ENCODE data around the gene GAGE1.

The GAGE1 gene

DNA sequence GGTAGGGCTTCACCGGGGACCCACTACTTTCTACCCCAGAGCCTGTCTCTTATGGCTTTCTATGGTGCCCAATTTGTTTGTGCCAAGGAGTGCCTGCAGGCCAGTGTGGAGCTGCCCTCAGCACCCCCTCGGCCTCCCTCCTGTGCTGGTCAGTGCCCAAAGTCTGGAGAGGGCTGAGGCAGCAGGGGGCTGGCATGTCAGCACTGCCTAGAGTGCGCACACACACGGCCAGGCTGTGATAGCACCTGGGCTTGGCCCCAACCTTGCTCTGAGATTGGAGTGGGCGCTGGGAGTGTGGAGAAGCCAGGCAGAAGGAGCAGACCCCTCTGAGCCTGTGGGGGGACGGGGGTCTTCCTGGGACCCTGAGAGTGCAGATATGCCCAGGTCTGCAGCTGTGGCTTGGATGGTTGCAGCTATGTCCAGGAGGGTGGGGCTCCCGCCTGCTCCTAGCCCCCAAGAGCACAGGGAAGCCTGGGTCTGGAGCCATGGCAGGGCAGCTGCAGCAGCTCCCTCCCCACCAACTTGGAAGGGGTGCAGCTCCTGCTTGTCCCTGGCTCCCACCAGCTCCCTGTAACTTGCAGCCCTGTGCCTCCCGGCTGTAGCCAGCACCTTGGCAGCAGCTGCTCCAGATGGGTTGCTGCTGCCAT is 46.3 kb downstream of the GAGE1 start:
- no peak for TF ChIP-seq TAF1 (IDR thresholded peaks at IDR 0.05; ENCODE audit: borderline replicate concordance, low read depth, low read length)
- no peak for TF ChIP-seq POLR2AphosphoS5 (IDR thresholded peaks at IDR 0.05; ENCODE audit: low read depth, low read length)
- no peak for TF ChIP-seq POLR2A (IDR thresholded peaks at IDR 0.05; ENCODE audit: low read depth, low read length)
- FAIRE-seq: no peak
- DNase-seq (ENCODE audit: insufficient read length): no peak

GRCh38 chrX:49656533-49656932 is 57.7 kb downstream of the GAGE1 start:
- TF ChIP-seq POLR2A (IDR thresholded peaks at IDR 0.05; ENCODE audit: low read depth, low read length) (no peak), POLR2AphosphoS5 (IDR thresholded peaks at IDR 0.05; ENCODE audit: low read depth, low read length) (no peak), TAF1 (IDR thresholded peaks at IDR 0.05; ENCODE audit: borderline replicate concordance, low read depth, low read length) (no peak)
- FAIRE-seq: no peak
- no peak for DNase-seq (ENCODE audit: insufficient read length)
